GM20000 (cell line): ENCODE results near the gene PIK3R3.
"Not testable (repeated sequence)": the region's sequence is repeated elsewhere in the genome, so short reads cannot be mapped to it uniquely, and the experiment has no call there.

Experiments
- DNase-seq: peaks from one replicate; pipeline ENCODE4 v3.0.0; 2012; ENCODE audit warnings: low spot score
- TF ChIP-seq, protein P1 (sequence below): IDR thresholded peaks from 2 replicates; pipeline ENCODE4 v1.5.1; 2012; ENCODE audit warnings: mild to moderate bottlenecking, control low read depth; ENCODE audit errors: extremely low read depth, missing control alignments

Gene PIK3R3

DNA sequence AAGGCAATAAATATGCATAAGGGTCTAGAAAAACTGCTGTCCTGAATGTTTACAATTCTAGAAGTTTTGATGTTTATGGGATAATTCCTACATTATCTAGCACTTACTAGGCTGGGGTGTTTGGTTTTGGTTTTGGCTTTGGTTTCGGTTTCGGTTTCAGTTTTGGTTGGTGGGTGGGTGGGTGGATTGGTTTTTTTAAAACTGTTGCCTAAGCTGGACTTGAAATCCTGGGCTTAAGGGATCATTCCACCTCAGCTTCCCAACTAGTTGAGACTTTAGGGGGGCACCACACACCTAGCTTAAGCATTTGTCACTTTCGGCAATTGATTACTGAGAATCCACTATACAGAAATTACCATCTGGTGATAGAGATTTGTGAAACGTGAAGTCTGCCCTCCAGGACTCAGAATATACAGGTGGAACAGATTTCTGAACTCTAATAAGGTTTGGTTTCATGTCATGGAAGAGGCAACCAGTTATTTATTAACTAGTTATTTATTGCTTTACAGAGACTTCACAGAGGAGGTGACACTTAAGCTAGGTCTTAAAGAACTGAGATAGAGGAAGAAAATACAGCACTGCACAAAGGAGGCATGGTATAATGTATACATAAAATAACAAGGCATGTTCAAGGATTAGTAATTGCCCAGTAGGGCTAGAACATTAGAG is 69.6 kb downstream of the PIK3R3 start:
- TF ChIP-seq, protein P1, sequence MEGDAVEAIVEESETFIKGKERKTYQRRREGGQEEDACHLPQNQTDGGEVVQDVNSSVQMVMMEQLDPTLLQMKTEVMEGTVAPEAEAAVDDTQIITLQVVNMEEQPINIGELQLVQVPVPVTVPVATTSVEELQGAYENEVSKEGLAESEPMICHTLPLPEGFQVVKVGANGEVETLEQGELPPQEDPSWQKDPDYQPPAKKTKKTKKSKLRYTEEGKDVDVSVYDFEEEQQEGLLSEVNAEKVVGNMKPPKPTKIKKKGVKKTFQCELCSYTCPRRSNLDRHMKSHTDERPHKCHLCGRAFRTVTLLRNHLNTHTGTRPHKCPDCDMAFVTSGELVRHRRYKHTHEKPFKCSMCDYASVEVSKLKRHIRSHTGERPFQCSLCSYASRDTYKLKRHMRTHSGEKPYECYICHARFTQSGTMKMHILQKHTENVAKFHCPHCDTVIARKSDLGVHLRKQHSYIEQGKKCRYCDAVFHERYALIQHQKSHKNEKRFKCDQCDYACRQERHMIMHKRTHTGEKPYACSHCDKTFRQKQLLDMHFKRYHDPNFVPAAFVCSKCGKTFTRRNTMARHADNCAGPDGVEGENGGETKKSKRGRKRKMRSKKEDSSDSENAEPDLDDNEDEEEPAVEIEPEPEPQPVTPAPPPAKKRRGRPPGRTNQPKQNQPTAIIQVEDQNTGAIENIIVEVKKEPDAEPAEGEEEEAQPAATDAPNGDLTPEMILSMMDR, result no peak
- DNase-seq, result no peak

DNA sequence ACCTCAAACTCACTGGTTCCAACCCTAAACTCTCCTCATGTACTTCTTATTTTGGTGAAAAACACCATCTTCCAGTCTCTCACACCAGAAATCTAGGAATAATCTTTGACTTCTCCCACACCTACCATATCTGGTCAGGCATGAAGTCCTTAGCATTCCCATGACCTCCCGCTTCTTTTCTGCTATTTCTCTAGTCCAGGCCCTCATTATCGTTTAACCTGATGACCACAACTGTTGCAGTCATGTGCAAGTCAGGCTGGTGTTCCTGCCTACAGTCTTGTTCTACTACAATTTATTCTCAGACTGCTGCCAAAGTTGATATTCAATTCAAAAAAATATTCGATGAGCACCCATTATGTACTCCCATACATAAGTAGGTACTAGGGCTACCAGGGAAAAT is 71.3 kb downstream of the PIK3R3 start:
- no peak for DNase-seq
- TF ChIP-seq, protein P1, result no peak

DNA sequence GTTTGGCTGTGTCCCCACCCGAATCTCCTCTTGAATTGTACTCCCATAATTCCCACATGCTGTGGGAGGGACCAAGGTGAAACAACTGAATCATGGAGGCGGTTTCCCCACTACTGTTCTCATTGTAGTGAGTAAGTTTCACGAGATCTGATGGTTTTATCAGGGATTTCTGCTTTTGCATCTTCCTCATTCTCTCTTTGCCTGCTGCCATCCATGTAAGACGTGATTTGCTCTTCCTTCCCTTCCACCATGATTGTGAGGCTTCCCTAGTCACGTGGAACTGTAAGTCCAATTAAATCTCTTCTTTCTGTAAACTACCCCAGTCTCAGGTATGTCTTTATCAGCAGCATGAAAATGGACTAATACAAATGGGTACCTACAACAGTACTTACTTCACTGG is 73.5 kb downstream of the PIK3R3 start:
- no peak for DNase-seq
- TF ChIP-seq, protein P1, result no peak

DNA sequence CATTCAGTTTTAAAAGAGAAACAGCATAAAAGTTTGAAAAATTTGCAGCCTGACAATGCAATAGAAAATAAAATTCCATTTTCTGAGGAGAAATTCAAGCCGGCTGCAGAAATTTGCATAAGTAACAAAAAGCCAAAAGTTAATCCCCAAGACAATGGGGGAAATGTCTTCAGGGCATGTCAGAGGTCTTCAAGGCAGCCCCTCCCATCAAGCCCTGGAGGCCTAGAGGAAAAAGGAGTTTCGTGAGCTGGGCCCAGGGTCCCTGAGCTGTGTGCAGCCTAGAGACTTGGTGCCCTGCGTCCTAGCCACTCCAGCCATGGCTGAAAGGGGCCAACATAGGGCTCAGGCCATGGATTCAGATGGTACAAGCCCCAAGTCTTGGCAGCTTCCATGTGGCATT is 74.6 kb downstream of the PIK3R3 start:
- TF ChIP-seq, protein P1, result no peak
- DNase-seq, result no peak

DNA sequence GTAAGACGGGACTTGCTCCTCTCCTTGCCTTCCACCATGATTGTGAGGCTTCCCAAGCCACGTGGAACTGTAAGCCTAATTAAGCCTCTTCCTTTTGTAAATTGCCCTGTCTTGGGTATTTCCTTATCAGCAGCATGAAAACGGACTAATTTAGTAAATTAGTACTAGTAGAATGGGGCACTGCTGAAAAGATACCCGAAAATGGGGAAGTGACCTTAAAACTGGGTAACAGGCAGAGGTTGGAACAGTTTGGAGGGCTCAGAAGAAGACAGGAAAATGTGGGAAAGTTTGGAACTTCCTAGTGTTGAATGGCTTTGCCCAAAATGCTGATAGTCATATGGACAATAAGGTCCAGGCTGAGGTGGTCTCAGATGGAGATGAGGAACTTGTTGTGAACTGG is 75.2 kb downstream of the PIK3R3 start:
- not testable (repeated sequence) for DNase-seq

DNA sequence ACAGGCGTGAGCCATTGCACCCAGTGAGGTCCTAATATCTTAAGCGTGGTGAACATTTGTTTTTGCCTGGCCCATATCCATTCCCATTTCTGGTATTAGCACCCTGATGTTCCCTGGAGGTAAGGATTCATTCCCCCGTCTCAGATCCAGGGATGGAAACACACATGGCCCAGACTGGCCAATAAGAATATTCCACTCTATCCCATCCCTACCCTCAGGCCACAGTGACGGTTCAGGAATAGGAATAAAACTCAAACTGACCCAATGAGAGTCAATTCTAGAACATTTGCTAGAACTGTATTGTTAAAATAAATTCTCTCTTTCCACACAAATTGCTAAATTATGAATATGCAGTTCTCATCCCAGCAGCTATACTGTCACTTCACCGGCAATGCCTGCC is 76.1 kb downstream of the PIK3R3 start:
- DNase-seq, result no peak
- TF ChIP-seq, protein P1, result no peak

DNA sequence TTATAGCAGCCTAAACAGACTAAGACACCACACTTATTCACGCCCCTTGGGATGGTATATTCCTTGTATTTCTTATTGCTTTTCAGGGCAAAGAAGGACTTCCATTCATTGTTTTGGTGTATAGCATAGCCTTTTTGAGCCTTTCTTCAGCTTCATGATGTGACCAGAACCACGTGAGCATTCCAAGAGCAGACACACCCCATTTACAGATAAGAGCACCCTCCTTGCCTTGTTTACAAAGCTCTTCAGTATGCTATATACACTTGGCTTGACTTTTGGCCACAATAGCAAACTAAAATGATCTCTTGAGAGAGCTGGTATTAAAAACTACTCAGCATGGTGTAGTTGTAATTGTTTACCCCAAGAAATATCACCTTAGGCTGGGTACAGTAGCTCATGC is 78.7 kb downstream of the PIK3R3 start:
- TF ChIP-seq, protein P1, result no peak
- no peak for DNase-seq

DNA sequence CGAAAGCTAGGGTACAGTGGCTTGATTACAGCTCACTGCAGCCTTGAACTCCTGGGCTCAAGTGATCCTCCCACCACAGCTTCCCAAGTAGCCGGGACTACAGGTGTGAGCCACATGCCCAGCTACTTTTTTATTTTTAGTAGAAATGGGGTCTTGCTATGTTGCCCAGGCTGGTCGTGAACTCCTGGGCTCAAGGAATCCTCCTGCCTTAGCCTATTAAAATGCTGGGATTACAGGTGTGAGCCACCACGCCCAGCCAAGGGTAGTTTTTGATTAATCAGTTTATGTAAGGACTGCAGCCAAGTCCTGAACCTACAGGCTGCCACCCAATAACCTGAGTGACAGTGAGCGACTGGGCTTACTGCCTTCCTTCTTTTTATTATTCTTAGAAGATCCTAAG is 88.3 kb downstream of the PIK3R3 start:
- TF ChIP-seq, protein P1, result no peak
- DNase-seq, result no peak
